ENCODE results near the gene CPED1.

DNA sequence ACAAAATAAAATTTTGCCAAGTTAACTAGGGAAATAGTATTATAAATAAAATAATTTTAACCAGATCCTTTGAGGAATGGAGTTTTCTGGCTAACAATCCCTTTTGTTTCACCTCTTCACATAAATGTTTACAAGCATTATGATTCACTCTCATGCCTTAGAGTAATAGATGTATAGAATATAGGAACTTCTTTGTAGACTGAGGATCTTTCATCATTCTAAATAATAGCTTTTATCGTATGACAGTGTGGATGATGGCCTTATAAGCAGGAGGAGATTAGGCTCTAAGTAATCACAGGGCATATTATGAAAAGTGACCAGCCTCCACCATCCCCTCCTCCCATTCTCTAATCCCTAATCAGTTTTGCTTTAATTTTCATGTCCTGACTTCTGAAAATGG, 24.4 kb upstream of the CPED1 start:
- TF ChIP-seq EZH2 (optimal IDR thresholded peaks at IDR 0.05; ENCODE audit: low read depth, low read length) = no peak
- TF ChIP-seq, protein P1, sequence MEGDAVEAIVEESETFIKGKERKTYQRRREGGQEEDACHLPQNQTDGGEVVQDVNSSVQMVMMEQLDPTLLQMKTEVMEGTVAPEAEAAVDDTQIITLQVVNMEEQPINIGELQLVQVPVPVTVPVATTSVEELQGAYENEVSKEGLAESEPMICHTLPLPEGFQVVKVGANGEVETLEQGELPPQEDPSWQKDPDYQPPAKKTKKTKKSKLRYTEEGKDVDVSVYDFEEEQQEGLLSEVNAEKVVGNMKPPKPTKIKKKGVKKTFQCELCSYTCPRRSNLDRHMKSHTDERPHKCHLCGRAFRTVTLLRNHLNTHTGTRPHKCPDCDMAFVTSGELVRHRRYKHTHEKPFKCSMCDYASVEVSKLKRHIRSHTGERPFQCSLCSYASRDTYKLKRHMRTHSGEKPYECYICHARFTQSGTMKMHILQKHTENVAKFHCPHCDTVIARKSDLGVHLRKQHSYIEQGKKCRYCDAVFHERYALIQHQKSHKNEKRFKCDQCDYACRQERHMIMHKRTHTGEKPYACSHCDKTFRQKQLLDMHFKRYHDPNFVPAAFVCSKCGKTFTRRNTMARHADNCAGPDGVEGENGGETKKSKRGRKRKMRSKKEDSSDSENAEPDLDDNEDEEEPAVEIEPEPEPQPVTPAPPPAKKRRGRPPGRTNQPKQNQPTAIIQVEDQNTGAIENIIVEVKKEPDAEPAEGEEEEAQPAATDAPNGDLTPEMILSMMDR (IDR thresholded peaks at IDR 0.05; ENCODE audit: low read length) = no peak
